HepG2 (cell line): ENCODE results near the gene ARHGAP21. TPM values are rescaled to one million over a fixed set of nuclear protein-coding genes. Genes with fewer than 3 reads are reported as not detected.

Experiments
- BRCA1 ChIP-seq: sonication (generic); formaldehyde crosslinking; IDR thresholded peaks from 2 replicates; pipeline ENCODE4 v1.4.0; 2020; ENCODE audit warnings: missing genetic modification reagents
- EED ChIP-seq: sonication (generic); formaldehyde crosslinking; IDR thresholded peaks from 2 replicates; pipeline ENCODE4 v1.5.0; 2020; ENCODE audit warnings: mild to moderate bottlenecking, missing genetic modification reagents
- HOXA7 ChIP-seq: sonication (generic); formaldehyde crosslinking; IDR thresholded peaks from 2 replicates; pipeline ENCODE4 v1.8.1; 2022; ENCODE audit warnings: mild to moderate bottlenecking, missing genetic modification reagents, moderate library complexity
- JARID2 ChIP-seq: sonication (generic); formaldehyde crosslinking; IDR thresholded peaks from 2 replicates; pipeline ENCODE4 v1.8.1; 2023; ENCODE audit warnings: missing genetic modification reagents, inconsistent platforms; ENCODE audit not compliant: insufficient replicate concordance
- KDM3A ChIP-seq: IDR thresholded peaks from 2 replicates; pipeline ENCODE4 v1.6.1; 2018; ENCODE audit warnings: low read depth, missing compliant biosample characterization
- KLF6 ChIP-seq: IDR thresholded peaks from 2 replicates; pipeline ENCODE4 v1.8.0; 2016; ENCODE audit warnings: missing biosample characterization, missing genetic modification reagents
- NPAS2 ChIP-seq: sonication (generic); formaldehyde crosslinking; IDR thresholded peaks from 2 replicates; pipeline ENCODE4 v1.8.0; 2022; ENCODE audit warnings: mild to moderate bottlenecking, missing genetic modification reagents, borderline replicate concordance
- RXRA ChIP-seq: sonication (generic); formaldehyde crosslinking; IDR thresholded peaks from 2 replicates; pipeline ENCODE4 v1.5.1; 2020; ENCODE audit warnings: missing genetic modification reagents
- SOX6 ChIP-seq, 2 experiments: fragments of 450-650 bp in 1 of 2; sonication (generic) in 1 of 2; formaldehyde crosslinking in 1 of 2; IDR thresholded peaks; 2 replicates each; pipeline versions ENCODE4 v1.4.0 to v1.6.1; 2017 to 2020; ENCODE audit warnings: antibody characterized with exemption in 1 of 2, mild to moderate bottlenecking in 1 of 2, missing genetic modification reagents in 1 of 2
- ZNF333 ChIP-seq: sonication (generic); formaldehyde crosslinking; IDR thresholded peaks from 2 replicates; pipeline ENCODE4 v1.4.0; 2020; ENCODE audit warnings: mild to moderate bottlenecking, missing genetic modification reagents, borderline replicate concordance
- ZNF468 ChIP-seq: sonication (generic); formaldehyde crosslinking; IDR thresholded peaks from 2 replicates; pipeline ENCODE4 v1.8.0; 2022; ENCODE audit warnings: mild to moderate bottlenecking, moderate library complexity, missing genetic modification reagents
- ZSCAN20 ChIP-seq: sonication (generic); formaldehyde crosslinking; IDR thresholded peaks from 2 replicates; pipeline ENCODE4 v1.4.0; 2020; ENCODE audit warnings: missing genetic modification reagents, mild to moderate bottlenecking, borderline replicate concordance
- polyA plus RNA-seq, 8 experiments: library from polyadenylated mRNA; depleted of rRNA in 3 of 8; stranded (reverse) in 7 of 8; unstranded in 1 of 8; fragments of >200 nt; fragmentation: Illumina TruSeq in 4 of 8; extraction: Trizol in 4 of 8; gene quantifications; 2 replicates each; pipeline versions ENCODE4 v1.2.1 to v1.2.3, GENCODE V29; 2011 to 2016; ENCODE audit warnings: low read depth in 4 of 8, missing spikeins in 1 of 8, mixed read lengths in 1 of 8; ENCODE audit not compliant: insufficient read depth in 1 of 8
- total RNA-seq, 5 experiments: library from RNA; depleted of rRNA; stranded (reverse); fragments of >200 nt; fragmentation: Illumina TruSeq; extraction: Trizol; gene quantifications; 2 replicates each; pipeline ENCODE4 v1.2.3, GENCODE V29; 2016; ENCODE audit warnings: low read depth in 1 of 5
- TF ChIP-seq, protein P1 (sequence below): sonication (generic); formaldehyde crosslinking; IDR thresholded peaks from 2 replicates; pipeline ENCODE4 v1.5.1; 2020; ENCODE audit warnings: missing genetic modification reagents, mild to moderate bottlenecking, borderline replicate concordance
- TF ChIP-seq, protein P2 (sequence below): sonication (generic); formaldehyde crosslinking; IDR thresholded peaks from 2 replicates; pipeline ENCODE4 v1.4.0; 2020; ENCODE audit warnings: missing genetic modification reagents

The ARHGAP21 gene
- total and polyA plus RNA-seq, 2 of the 13 experiments (the other 11 are each of a cell fraction or from before 2014, with no cell fraction given) = 23.9 to 26.6 TPM

DNA sequence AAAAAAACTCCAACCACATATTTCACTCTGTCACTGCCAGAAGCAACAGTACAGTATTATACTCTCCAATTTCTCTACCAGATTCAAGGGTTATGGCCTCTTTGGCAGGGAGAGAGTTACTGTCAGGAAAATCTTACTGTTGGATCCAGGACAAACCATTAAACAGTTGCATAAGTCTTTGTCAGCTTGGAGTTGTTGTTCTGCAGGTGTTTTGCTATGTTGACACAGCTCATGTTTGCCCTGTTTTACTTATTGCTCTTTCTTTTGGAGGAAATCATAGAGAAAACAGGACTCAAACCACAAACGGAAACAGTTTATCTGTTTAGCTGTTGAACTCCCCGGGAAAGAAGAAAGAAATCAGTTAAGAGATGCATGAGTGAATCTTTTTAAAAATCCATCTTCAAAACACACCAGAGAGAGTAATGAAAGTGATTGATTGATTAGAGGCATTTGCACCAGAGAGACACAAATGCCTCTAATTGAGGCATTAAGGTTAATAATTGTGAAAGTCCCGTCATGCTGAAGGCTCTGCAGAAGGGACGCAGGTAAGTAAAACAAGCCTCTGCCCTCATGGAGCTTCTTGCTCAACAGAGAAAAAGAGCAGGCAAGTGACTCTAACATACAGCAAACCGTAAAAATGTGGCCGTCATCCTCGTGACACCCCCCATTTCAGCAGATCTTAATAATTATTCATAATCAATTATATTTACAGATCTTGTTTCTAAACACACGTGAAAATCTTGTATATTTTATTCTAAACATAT, 38.7 kb upstream of the ARHGAP21 start (continued):
- no peak for TF ChIP-seq ZSCAN20 (CRISPR knock-in tag)
- TF ChIP-seq RXRA = no peak
- no peak for TF ChIP-seq JARID2 (CRISPR knock-in tag)
- TF ChIP-seq, protein P1, sequence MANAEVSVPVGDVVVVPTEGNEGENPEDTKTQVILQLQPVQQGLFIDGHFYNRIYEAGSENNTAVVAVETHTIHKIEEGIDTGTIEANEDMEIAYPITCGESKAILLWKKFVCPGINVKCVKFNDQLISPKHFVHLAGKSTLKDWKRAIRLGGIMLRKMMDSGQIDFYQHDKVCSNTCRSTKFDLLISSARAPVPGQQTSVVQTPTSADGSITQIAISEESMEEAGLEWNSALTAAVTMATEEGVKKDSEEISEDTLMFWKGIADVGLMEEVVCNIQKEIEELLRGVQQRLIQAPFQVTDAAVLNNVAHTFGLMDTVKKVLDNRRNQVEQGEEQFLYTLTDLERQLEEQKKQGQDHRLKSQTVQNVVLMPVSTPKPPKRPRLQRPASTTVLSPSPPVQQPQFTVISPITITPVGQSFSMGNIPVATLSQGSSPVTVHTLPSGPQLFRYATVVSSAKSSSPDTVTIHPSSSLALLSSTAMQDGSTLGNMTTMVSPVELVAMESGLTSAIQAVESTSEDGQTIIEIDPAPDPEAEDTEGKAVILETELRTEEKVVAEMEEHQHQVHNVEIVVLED (CRISPR knock-in tag) = no peak
- TF ChIP-seq HOXA7 (CRISPR knock-in tag) = no peak
- no peak for TF ChIP-seq NPAS2
- TF ChIP-seq EED (CRISPR knock-in tag) = no peak
- TF ChIP-seq ZNF333 (CRISPR knock-in tag) = no peak
- no peak for TF ChIP-seq BRCA1 (CRISPR knock-in tag)
- no peak for TF ChIP-seq KLF6 (CRISPR knock-in tag)
- TF ChIP-seq SOX6 (IDR thresholded peaks at IDR 0.05) = no peak
- TF ChIP-seq SOX6 (CRISPR knock-in tag; IDR thresholded peaks at IDR 0.05) = peak; percentile 21; the same call in 1 of the 2 replicates
- no peak for TF ChIP-seq KDM3A
- TF ChIP-seq ZNF468 (CRISPR knock-in tag) = no peak
- TF ChIP-seq, protein P2, sequence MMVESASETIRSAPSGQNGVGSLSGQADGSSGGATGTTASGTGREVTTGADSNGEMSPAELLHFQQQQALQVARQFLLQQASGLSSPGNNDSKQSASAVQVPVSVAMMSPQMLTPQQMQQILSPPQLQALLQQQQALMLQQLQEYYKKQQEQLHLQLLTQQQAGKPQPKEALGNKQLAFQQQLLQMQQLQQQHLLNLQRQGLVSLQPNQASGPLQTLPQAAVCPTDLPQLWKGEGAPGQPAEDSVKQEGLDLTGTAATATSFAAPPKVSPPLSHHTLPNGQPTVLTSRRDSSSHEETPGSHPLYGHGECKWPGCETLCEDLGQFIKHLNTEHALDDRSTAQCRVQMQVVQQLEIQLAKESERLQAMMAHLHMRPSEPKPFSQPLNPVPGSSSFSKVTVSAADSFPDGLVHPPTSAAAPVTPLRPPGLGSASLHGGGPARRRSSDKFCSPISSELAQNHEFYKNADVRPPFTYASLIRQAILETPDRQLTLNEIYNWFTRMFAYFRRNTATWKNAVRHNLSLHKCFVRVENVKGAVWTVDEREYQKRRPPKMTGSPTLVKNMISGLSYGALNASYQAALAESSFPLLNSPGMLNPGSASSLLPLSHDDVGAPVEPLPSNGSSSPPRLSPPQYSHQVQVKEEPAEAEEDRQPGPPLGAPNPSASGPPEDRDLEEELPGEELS (CRISPR knock-in tag) = peak; percentile 47; the same call in 1 of the 2 replicates
